ENCODE data around the gene RNF121. TPM values are rescaled to one million over a fixed set of nuclear protein-coding genes. Genes with fewer than 3 reads are reported as not detected.
A peak's percentile ranks its signal among the peaks of the same experiment; 100 is the strongest.

Gene RNF121
- total RNA-seq, 1 donor from 2014 or later: 59.6 TPM

DNA sequence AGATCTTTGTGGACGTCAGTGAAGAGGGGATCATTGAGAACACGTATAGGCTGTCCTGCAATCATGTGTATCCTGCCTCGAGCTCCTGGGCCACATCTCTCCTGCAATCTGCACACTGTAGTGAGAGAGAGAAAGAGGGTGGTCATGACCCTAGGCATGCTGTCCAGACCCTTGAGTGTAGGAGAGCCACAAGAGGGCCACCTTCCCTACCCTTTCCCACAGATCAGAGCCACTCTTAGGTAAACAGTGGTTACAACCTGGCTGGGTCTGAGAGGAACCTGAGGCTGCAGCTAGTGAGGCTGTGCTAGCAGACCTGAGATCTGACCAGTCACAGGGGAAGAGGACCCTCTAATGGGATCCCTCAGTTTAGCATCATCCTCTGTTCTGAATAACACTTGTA, 65.9 kb downstream of the RNF121 start:
- no peaks in the 10 kb centered on the region for H3K4me1 Mint-ChIP-seq (ENCODE audit: low read depth)
- TF ChIP-seq CTCF (IDR thresholded peaks at IDR 0.05; ENCODE audit: unreplicated experiment): no peak
- no peaks in the 10 kb centered on the region for H3K27me3 Mint-ChIP-seq
- no peaks in the 10 kb centered on the region for H3K9me3 Mint-ChIP-seq (ENCODE audit: low read depth)
- peak overlapping the region; percentile 1 for H3K27ac Mint-ChIP-seq
- DNase-seq (ENCODE audit: low spot score, unreplicated experiment): no peak
- H3K4me3 Mint-ChIP-seq (ENCODE audit: low read depth): no peak overlapping the region
- H3K36me3 Mint-ChIP-seq (ENCODE audit: insufficient read depth): peaks cover 11% of the 10 kb centered on the region

- H3K27me3 Mint-ChIP-seq: no peaks in the 10 kb centered on the region
- peaks cover 10% of the 10 kb centered on the region for H3K36me3 Mint-ChIP-seq (ENCODE audit: insufficient read depth)
- H3K9me3 Mint-ChIP-seq (ENCODE audit: low read depth): no peaks in the 10 kb centered on the region
- no peak overlapping the region for H3K4me3 Mint-ChIP-seq (ENCODE audit: low read depth)
- no peaks in the 10 kb centered on the region for H3K4me1 Mint-ChIP-seq (ENCODE audit: low read depth)
- TF ChIP-seq CTCF (IDR thresholded peaks at IDR 0.05; ENCODE audit: unreplicated experiment): no peak
- DNase-seq (ENCODE audit: low spot score, unreplicated experiment): no peak
- no peak overlapping the region for H3K27ac Mint-ChIP-seq
Measured at GRCh38 chr11:71995726-71996291, 67.0 kb downstream of the RNF121 start.

- H3K36me3 Mint-ChIP-seq (ENCODE audit: insufficient read depth): peaks cover 10% of the 10 kb centered on the region
- no peaks in the 10 kb centered on the region for H3K9me3 Mint-ChIP-seq (ENCODE audit: low read depth)
- no peaks in the 10 kb centered on the region for H3K4me1 Mint-ChIP-seq (ENCODE audit: low read depth)
- H3K27ac Mint-ChIP-seq: no peak overlapping the region
- DNase-seq (ENCODE audit: low spot score, unreplicated experiment): no peak
- H3K4me3 Mint-ChIP-seq (ENCODE audit: low read depth): no peak overlapping the region
- TF ChIP-seq CTCF (IDR thresholded peaks at IDR 0.05; ENCODE audit: unreplicated experiment): no peak
- H3K27me3 Mint-ChIP-seq: no peaks in the 10 kb centered on the region
Measured at GRCh38 chr11:71996517-71996916, 67.7 kb downstream of the RNF121 start.

DNA sequence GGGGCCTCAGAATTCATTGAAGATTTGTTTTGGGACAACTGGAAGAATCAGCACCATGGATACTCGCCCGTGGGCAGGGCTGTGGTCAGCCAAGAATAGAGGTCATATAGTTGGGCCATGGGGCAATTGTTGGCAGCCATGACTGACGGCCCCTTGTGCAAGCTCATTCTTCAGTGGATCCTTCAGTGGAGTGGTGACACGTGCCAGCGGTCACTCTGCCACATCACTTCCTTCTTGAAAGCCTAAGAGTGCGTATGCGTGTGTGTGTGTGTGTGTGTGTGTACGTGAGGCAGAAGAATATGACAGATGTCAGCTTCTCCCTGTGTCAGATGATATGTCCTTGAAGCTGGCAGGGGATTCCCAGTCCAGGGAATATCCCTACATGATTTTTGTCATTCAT, 68.1 kb downstream of the RNF121 start:
- H3K4me1 Mint-ChIP-seq (ENCODE audit: low read depth): no peaks in the 10 kb centered on the region

DNA sequence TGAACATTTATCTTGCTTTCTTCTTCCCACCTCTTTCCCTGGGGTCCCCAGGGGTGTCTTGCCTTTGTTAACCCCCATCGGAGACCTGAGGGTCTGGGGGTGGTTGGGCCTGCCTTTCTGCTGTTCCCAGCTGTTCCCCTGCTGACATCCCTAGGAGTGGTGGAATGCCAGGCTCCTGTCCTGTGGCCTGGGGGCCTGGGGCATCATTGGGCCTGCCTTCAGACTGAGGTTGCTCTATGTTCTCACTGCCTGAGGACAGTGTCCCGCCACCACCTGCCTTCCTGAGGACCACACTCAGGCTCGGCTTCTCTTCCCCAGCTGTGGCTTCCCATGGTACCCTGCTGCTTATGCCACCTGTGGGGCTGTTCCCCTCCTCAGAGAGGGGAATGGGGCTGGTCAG, 68.7 kb downstream of the RNF121 start:
- Mint-ChIP-seq H3K4me3 (ENCODE audit: low read depth) (no peak overlapping the region), H3K9me3 (ENCODE audit: low read depth) (no peaks in the 10 kb centered on the region), H3K27me3 (no peaks in the 10 kb centered on the region), H3K4me1 (ENCODE audit: low read depth) (no peaks in the 10 kb centered on the region), H3K27ac (no peak overlapping the region), H3K36me3 (ENCODE audit: insufficient read depth) (peaks cover 7% of the 10 kb centered on the region)
- no peak for TF ChIP-seq CTCF (IDR thresholded peaks at IDR 0.05; ENCODE audit: unreplicated experiment)
- no peak for DNase-seq (ENCODE audit: low spot score, unreplicated experiment)

More for the DNA sequence above, 68.1 kb downstream of the RNF121 start:
- no peaks in the 10 kb centered on the region for H3K27me3 Mint-ChIP-seq
- no peaks in the 10 kb centered on the region for H3K9me3 Mint-ChIP-seq (ENCODE audit: low read depth)
- no peak for TF ChIP-seq CTCF (IDR thresholded peaks at IDR 0.05; ENCODE audit: unreplicated experiment)
- H3K27ac Mint-ChIP-seq: peak overlapping the region; percentile 70
- no peak for DNase-seq (ENCODE audit: low spot score, unreplicated experiment)
- no peak overlapping the region for H3K4me3 Mint-ChIP-seq (ENCODE audit: low read depth)
- peaks cover 10% of the 10 kb centered on the region for H3K36me3 Mint-ChIP-seq (ENCODE audit: insufficient read depth)
